GM18951 (cell line): ENCODE data around the gene FERMT3.
"Not testable (repeated sequence)": the region's sequence is repeated elsewhere in the genome, so short reads cannot be mapped to it uniquely, and the experiment has no call there.

Experiments
- POLR2A ChIP-seq: IDR thresholded peaks from 4 replicates; pipeline ENCODE4 v1.6.1; 2011; ENCODE audit warnings: mild to moderate bottlenecking; ENCODE audit not compliant: insufficient read length, insufficient read depth; ENCODE audit errors: extremely low read depth
- in situ Hi-C: fragments of 300-500 bp; cut with MboI; formaldehyde crosslinking; loops from one replicate; pipeline ENCODE4 v1.12.0; 2022; ENCODE audit warnings: low sequenced_read_pairs, mixed read lengths, inconsistent platforms; ENCODE audit not compliant: unreplicated experiment

The FERMT3 gene

DNA sequence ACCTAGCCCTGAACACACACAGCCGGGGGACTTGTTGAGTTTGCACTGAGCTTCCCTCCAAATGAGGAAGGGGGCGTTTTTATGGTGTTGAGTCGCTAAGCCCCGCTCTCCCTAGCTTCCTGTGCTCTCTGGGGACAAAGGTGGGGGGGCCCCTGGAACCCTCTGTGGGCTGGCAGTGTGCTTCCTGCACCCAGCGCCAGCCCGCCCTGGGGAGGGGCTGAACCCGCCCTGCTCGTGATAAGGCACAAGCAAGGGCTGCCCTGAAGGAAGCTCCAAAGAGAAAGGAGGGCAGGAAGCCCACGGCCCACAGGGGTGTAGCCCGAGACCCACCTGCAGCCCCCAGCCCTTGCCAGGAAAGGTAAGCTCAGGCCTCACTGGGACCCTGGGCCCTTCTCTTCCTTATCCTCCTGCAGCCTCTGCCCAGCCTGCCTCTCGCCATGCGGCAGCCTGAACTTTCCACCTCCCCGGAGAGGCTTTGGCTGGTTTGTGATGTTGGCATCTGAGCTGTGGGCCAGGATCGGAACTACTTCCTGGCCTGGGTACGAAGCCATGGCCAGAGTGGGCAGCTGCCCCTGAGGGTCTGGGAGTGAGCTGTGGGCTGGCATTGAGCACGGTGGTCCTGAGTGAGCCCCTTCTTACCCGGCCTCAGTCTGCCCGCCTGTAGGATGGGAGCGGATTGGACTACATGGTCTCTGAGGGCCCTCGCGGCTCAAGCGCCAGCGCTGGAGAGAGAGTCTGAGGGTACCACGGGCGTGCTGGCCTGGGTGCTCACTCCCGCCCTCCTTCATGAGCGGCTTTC is at the start of gene FERMT3:
FERMT3 (plus strand) TSS at position 265 of the 799 bp plus-strand sequence. CDS start 644 bp downstream, outside the sequence.
- in situ Hi-C loops: no loop called here
- TF ChIP-seq POLR2A: peak; percentile 73

DNA sequence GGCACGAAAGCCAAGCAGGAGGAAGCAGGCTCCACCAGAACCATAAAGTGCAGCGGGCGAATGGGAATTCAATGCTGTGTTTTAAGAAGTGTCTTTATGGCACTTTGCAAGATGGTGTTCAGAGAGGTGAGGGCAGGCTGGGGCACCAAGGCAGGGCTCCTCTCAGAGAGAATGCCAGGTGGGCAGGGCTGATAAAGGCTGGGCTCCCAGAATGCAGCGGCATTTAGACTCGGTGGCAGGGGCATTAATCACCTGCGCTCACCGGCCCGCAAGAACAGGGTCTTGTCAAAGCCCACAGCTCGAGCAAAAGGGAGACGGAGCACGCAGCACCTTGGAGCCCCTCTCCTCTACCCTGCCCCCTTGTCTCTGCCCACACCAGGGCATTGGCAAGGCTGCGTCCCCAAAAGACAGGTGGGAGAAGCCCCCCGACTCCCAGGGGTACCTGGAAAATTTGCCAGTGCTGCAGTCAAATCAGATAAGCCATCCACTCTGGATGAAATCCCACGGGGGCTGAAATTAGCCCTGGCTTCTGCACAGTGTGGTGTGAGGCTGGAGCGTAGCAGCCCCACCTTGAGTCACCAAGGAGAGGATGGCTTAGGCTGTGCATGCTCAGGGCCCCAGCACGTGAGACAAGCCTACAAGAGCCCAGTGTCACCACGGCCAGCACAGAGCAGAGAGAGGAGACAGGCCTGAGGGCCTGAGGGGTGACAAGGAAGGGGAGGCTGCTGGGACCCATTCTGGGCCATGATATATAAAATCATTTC is 48.7 kb upstream of the FERMT3 start:
- no peak for TF ChIP-seq POLR2A
- in situ Hi-C loops: loop anchor here (10.0 kb wide), 1 partner anchor 323 kb away; the partner anchor contains the start of gene MARK2

DNA sequence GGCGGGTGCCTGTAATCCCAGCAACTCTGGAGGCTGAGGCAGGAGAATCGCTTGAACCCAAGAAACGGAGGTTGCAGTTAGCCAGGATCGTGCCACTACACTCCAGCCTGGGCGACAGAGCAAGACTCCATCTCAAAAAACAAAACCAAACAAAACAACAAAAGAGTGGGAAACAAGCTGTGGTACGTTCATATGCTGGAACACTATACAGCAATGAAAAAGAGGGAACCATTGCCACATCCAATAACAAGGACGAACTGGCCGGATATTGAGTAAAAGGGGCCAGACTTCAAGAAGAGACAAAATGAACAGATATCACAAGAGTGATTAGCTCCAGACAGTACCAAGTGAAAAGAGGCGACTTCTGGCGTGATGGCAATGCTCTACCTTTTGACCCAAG is 45.5 kb upstream of the FERMT3 start:
- TF ChIP-seq POLR2A: no peak
- in situ Hi-C loops: no loop called here

DNA sequence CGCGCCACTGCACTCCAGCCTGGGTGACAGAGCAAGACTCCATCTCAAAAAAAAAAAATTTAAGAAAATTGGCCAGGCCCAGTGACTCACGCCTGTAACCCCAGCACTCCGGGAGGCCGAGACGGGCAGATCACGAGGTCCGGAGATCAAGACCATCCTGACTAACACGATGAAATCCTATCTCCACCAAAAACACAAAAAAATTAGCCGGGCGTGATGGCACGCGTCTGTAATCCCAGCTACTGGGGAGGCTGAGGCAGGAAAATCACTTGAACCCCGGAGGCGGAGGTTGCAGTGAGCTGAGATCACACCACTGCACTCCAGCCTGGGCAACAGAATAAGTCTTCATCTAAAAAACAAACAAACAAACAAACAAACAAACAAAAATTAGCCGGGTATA is 43.8 kb upstream of the FERMT3 start:
- in situ Hi-C loops: not testable (repeated sequence)

DNA sequence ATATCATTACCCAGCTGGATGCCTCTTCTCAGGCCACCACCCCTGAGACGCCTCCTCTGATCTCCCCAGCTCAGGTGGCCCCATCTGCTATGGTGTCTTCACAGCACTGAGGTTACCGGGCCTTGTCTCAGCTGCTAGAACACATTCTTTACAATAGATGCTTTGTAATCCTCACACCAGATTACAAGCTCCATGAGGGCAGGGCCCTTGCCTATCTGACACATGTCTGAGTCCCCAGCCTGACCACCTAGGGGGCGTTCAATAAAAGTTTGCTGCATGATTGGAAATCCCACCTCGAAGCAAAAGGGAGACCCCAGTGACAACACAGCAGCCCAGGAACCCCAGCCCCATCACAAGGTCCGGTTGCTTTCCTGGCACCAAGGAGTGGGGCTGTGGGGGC is 42.6 kb upstream of the FERMT3 start:
- in situ Hi-C loops: no loop called here
- no peak for TF ChIP-seq POLR2A

DNA sequence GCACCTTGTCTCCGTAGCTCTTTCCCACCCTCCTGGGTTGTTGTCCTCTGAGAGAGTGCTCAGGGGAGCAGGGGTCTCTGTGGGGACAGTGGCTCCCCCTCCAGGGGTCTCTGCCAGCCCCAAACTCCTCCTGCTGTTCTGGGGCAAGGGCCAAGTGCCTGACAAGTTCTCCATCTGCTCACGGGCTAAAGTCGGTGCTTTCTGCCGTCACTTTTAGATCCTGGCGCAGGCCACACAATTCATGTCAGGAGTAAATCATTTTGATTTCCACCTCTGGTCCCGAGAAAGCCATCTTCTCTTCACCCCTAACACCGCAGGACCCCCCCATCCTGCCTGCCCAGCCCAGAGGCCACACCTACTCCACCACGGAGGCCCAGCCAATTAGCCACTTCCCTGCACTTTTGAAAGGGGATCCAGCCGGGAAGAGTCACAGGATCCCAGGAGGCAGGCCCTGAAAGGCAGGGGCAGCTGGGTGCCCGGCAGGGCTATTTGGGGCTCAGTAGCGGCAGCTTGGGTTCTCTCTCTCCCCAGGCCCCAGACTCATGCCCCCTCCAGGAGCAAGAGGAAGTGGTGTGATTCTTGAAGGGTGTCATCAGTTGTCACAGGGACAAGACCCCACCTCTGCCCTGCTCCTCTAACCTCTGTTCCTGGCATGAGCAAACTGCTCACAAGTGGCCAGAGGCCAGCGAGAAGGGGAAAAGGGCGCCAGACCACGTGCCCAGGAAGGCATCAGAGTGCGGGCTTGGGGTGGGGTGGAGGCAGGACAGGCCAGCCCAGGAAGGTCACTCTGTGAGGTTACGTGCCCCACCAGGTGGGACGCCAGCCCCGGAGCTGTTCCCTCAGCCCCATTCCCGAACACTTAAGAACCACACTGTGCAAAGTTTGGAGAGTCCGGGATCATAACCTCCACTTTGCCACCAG is 41.9 kb upstream of the FERMT3 start:
- TF ChIP-seq POLR2A: no peak
- in situ Hi-C loops: no loop called here

DNA sequence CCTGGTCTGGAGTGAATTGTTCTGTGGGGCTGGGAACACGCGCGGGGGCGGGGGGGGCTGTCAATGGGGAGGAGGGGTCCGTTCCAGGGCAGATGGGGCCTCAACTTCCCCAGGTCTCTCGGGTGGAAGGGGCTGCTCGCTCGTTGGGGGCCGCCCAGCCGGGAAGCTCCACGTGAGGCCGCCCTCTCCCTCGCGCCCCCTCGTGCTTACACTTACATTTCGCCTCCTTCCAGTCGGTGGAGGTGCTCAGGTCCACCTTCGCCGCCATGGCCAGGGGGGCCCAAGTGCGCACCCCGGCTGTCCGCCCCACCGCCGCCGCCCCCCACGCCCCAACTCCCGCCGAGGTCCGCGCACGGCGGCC is 41.1 kb upstream of the FERMT3 start:
- no peak for TF ChIP-seq POLR2A
- in situ Hi-C loops: no loop called here

DNA sequence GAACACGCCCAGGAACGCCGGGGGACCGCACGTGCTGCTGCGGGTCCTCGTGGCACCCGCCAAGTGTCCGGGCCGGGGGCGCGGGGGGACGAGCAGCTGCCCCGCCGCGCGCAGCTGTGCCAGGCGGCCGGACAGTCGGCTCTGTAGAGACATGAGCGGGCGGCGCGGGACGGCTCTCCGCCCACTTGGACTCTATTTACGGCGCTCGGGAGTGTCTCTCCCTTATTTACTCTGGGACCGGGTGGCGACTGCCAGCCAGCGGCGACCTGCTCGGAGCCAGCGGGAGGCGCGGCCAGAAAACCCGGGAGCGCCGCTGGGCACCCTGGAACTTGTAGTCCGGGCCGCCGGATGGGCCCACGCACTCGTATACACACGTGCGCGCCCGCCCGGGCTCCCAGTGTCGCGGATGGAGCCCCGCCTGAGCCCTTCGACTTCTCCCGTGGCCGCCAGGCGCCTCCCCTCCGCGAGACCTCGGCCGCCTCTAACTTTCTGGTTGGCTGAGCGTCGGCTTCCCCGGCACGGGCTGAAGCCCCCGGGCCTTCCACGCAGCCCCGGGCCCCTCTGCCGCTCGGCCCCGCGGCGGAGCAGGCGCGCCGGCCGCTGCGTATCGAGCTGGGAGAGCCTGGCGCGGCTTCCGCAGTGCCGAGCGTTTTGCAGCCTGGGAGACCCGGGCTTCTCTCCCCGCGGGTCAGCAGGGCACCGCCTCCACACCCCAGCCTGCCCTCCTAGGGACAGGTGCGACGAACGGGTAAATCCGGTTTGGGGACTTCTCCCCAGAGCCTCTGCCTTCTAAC is 40.5 kb upstream of the FERMT3 start, which contains the start of gene MACROD1:
MACROD1 (minus strand) TSS at position 272 of the 794 bp plus-strand sequence; CDS start at position 153, 119 bp downstream.
- in situ Hi-C loops: no loop called here
- peak; percentile 67 for TF ChIP-seq POLR2A

DNA sequence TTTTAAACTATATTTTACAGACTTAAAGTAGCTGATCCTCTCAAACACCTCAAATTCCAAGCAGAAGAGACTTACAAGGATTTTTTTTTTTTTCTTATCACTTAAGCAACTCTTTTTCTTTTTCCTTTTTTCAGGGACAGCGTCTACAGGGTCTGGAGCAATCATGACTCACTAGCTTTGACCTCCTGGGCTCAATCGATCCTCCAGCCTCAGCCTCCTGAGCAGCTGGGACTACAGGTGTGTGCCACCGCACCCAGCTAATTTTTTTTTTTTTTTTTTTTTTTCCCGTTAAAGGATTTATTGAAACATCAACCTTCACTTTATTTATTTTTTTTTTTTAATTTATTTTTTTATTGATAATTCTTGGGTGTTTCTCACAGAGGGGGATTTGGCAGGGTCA is 36.1 kb upstream of the FERMT3 start:
- in situ Hi-C loops: no loop called here
- no peak for TF ChIP-seq POLR2A

DNA sequence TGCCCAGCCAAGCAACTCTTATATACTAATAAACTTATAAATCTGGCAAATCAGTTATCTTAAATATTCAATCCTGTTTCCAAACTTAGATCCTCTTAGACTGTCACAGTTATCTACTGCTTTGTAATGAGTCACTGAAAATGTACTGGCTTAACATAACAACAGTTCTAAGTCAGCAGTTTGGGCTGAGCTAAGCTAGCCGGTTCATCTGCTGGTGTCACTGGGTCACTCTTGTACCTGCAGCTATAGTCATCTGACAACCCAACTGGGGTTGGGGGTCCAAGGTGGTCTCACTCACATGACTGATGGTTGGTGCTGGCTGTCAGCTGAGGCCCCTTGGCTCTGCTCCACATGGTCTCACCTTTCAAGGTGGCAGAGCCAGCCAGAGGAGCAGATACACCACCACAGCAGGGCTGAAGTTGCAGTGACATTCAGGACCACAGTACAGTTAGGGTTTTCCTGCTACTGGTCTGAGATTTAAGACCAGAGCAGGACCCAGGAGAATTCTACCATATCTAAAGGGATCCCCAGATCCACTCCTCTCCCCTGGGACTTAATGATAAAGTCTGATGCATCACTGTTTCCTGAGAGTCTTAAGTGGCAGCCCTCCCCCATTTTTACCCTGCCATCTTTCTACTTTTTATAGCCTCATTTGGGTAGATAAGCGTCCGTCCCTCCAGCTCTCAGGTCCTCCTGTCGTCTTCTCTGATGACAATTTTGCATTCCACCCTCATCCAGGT is 32.7 kb upstream of the FERMT3 start:
- in situ Hi-C loops: no loop called here
- TF ChIP-seq POLR2A: no peak

DNA sequence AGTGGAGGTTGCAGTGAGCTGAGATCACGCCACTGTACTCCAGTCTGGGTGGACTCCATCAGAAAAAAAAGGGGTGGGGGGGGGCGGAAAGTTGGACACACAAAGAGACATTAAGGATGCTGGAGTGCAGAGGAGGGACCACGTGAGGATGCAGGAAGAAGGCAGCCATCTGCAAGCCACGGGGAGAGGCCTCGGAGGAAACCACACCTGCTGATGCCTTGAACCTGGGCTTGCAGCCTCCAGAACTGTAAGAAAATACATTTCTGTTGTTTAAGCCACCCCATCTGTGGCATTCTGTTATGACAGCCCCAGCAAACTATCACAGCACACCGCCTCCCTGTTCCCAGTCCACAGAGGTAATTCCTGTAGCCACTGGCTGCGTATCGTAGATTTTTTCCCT is 29.8 kb upstream of the FERMT3 start:
- in situ Hi-C loops: no loop called here
- no peak for TF ChIP-seq POLR2A

DNA sequence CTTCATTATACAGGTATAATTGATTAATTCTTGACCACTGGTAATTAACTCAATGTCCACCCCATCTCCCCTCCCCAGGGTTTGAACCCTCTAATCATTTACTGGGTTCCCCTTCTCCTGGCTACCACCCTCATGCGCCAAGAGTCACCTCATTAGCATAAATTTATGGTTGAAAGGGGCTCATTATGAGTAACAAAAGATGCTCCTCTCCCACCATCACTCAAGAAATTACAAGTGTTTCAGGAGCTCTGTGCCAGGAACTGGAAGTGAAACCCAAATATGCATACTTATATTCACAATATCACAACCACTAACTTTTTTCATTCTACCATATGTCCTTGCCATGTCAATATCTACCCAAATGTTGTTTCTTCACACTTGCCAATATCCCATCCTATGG is 28.3 kb upstream of the FERMT3 start:
- TF ChIP-seq POLR2A: no peak
- in situ Hi-C loops: no loop called here
